SH-SY5Y (cell line): ENCODE measurements around the gene PTCH2.

Experiments
- GATA2 ChIP-seq: IDR thresholded peaks from 2 replicates; pipeline ENCODE4 v1.6.1; 2011; ENCODE audit warnings: mild to moderate bottlenecking, low read depth, low read length
- GATA3 ChIP-seq: IDR thresholded peaks from 2 replicates; pipeline ENCODE4 v1.6.1; 2011; ENCODE audit warnings: low read depth, mild to moderate bottlenecking, low read length, moderate library complexity

Gene PTCH2

GRCh38 chr1:44802306-44803061, 40.6 kb downstream of the PTCH2 start:
- TF ChIP-seq GATA2: no peak
- no peak for TF ChIP-seq GATA3

- TF ChIP-seq GATA3: no peak
- no peak for TF ChIP-seq GATA2
These were observed 41.4 kb downstream of the PTCH2 start for GRCh38 chr1:44801491-44802305.

GRCh38 chr1:44799770-44800584, 43.1 kb downstream of the PTCH2 start, which contains the start of gene PLK3:
PLK3 (plus strand) TSS chr1:44800377; CDS start chr1:44800464, 87 bp downstream.
- TF ChIP-seq GATA2 (no peak), GATA3 (no peak)

GRCh38 chr1:44798481-44799365, 44.3 kb downstream of the PTCH2 start:
- TF ChIP-seq GATA3: no peak
- TF ChIP-seq GATA2: no peak

GRCh38 chr1:44792736-44793502, 50.1 kb downstream of the PTCH2 start:
- no peak for TF ChIP-seq GATA2
- TF ChIP-seq GATA3: no peak

- TF ChIP-seq GATA2 (no peak), GATA3 (no peak)
These were observed 51.9 kb downstream of the PTCH2 start for GRCh38 chr1:44790968-44791801.

- TF ChIP-seq GATA2: no peak
- no peak for TF ChIP-seq GATA3
These were observed 54.8 kb downstream of the PTCH2 start, which contains the start of gene BEST4 for GRCh38 chr1:44788120-44788860. BEST4 (minus strand) TSS chr1:44788170; CDS start chr1:44787705, 465 bp downstream.

- TF ChIP-seq GATA3 (no peak), GATA2 (no peak)
These were observed 55.5 kb downstream of the PTCH2 start for GRCh38 chr1:44787506-44787905.

GRCh38 chr1:44786841-44787426, 56.1 kb downstream of the PTCH2 start:
- TF ChIP-seq GATA3 (no peak), GATA2 (no peak)

- TF ChIP-seq GATA3 (no peak), GATA2 (no peak)
These were observed 56.8 kb downstream of the PTCH2 start for GRCh38 chr1:44786138-44786840.
